ENCODE data around the gene WSCD1. TPM values are rescaled to one million over a fixed set of nuclear protein-coding genes. Genes with fewer than 3 reads are reported as not detected.

Gene WSCD1
- polyA plus RNA-seq, 4 donors: 13.2 to 15.7 (median 15.2) TPM

GRCh38 chr17:6057562-6057961 lies 12.6 kb upstream of the WSCD1 start:
- no peak for DNase-seq (ENCODE audit: low read depth in 4 of 4, low spot score in 3 of 4)

- no peak for DNase-seq (ENCODE audit: low read depth in 4 of 4, low spot score in 3 of 4)
Measured at GRCh38 chr17:6059406-6059805, 10.8 kb upstream of the WSCD1 start.

- no peak for DNase-seq (ENCODE audit: low read depth in 4 of 4, low spot score in 3 of 4)
Measured at GRCh38 chr17:6061290-6061689, 8.9 kb upstream of the WSCD1 start.

DNA sequence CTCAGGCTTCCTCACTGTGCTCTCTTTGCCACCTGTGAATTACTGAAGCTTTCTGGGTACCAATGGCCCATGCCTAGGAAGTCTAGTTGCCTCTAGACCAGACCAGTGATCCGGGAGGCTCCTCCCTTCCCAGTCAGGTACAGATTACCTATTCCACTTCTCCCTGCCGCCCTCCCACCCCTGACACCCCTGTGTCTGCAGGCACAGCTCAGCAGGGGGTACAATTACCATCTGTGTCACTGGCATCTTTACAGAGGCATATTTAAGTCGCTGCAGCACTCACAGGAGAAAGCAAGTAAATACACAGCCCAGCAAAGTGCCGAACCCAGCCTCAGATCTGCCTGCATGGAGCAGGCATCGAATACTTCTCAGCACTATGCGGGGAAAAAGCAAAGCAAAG lies 5.3 kb upstream of the WSCD1 start:
- no peak for DNase-seq (ENCODE audit: low read depth in 4 of 4, low spot score in 3 of 4)

GRCh38 chr17:6065351-6065750 lies 4.8 kb upstream of the WSCD1 start:
- no peak for DNase-seq (ENCODE audit: low read depth in 4 of 4, low spot score in 3 of 4)

DNA sequence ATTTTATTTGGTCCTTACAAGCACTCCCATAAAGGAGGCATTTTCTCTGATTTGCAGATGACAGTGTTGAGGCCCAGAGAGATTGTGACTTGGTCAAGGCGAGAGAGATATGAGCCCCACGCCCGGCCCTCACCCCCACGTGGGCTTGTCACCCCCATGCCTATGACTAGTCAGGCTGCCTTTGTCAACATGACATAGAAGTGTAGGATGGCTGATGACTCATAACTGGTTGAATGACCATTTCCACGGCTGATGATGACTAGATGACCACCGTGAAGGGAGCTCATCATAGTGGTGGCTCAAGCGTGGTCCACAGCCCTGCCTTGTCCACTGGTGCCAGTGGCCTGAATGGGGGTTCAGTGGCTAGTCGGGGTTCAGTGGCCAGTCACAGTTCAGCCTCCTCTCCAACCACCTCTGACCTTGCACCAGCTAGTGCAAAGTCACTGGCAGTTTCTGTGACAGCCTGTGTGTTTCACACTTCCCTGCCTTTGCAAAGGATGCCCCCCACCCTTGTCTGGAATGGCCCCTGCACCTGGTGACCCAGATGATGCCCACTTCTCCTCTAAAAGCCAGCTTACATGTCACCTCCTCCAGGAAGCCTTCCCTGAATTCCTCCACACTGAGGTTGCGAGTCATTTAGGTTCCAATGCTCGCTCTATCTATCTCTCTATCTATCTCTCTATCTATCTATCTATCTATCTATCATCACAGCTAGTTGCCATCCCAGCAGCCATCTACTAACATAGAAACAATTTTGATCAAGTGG lies 3.8 kb upstream of the WSCD1 start:
- no peak for DNase-seq (ENCODE audit: low read depth in 4 of 4, low spot score in 3 of 4)

- no peak for DNase-seq (ENCODE audit: low read depth in 4 of 4, low spot score in 3 of 4)
Measured at GRCh38 chr17:6067060-6067459, 3.1 kb upstream of the WSCD1 start.

GRCh38 chr17:6070430-6070912 lies 292 bp downstream of the WSCD1 start:
- DNase-seq (ENCODE audit: low read depth in 4 of 4, low spot score in 3 of 4): no peak

GRCh38 chr17:6070913-6071511 lies 833 bp downstream of the WSCD1 start:
- DNase-seq (ENCODE audit: low read depth in 4 of 4, low spot score in 3 of 4): no peak

DNA sequence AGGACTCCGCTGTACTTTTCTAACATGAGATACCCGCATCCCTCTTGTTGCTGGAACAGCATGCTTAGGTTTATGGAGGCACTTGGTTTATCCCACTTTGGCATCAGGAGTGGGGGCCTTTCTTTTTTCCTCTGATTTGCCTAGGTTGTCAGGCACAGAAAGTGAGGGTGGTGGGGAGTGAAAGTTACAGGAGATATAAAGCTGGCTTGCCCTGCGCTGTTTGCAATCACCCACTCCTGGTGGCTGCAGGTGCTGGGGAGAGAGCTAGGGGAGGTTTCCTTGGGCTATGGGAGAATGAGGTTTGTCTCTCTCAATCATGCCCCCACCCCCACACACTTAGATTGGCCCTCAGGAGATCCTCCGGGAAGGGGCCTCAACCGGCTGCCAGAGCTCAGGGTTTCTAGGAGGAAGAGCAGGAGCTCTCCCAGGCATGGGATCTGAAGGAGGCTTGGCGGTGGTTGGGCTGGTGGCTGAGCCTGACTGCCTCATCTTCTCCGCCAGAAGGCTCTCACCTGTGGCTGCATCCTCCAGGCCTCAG lies 1.4 kb downstream of the WSCD1 start:
- DNase-seq (ENCODE audit: low read depth in 4 of 4, low spot score in 3 of 4): no peak

DNA sequence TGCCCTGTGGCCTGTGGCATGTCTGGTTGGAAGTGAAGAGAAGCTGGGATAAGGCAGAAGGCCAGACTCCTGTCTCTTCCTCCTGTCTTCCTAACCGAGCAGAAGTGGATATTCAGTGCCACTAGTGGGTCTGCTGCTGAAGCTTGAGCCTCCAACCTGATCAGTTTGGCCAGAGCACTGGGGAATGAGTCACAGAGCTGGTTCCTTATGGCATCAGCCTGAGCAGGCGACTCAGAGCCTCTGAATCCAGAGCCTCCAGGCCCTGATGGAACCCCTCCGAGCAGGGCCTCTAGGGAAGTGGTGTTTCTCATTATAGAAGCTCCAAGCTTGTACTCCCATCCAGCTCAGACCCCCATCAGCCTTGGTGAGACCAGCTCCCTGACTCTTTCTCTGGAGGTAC lies 2.0 kb downstream of the WSCD1 start:
- DNase-seq (ENCODE audit: low read depth in 4 of 4, low spot score in 3 of 4): no peak

GRCh38 chr17:6072611-6073010 lies 2.4 kb downstream of the WSCD1 start:
- DNase-seq (ENCODE audit: low read depth in 4 of 4, low spot score in 3 of 4): no peak

- DNase-seq (ENCODE audit: low read depth in 4 of 4, low spot score in 3 of 4): no peak
Measured at GRCh38 chr17:6073620-6074019, 3.4 kb downstream of the WSCD1 start.

DNA sequence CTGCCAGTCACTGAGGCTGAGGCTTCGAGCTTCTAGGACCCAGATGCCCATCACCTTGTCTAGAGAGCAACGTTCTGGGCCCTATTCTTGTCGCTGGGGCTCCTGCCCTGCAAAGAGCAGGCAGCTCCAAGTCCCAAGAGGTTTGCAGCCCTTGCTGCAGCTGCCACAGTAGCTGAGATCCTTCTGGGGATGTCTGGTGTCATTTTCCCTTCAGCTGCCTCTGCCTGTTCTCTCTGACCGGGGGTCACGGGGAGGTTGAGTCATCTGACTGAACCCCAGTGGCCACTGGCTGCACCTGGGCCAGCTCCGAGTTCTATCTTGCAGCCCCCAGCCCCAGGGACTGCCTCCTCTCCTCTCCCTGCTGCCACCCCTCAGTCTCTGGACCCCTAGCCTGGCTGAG lies 4.9 kb downstream of the WSCD1 start:
- no peak for DNase-seq (ENCODE audit: low read depth in 4 of 4, low spot score in 3 of 4)

GRCh38 chr17:6075845-6076244 lies 5.7 kb downstream of the WSCD1 start:
- DNase-seq (ENCODE audit: low read depth in 4 of 4, low spot score in 3 of 4): no peak

DNA sequence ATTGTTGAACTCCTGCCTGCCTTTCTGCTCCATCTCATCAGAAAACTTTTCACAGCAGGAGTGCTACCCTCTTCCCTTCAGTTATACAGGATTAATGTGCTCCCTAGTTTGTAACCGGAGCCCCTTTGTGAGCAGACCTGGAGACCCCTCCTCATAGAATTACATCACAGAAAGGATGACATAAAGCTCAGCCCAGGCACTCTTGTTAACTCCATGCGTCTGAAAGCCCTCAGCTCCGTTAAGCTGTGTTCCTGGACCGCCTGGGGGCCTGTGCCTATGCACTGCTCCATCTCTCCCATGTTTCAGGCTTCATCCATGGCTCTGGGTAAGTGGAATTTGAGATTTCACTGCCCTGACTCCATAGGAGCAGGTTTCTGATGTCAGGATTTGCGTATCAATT lies 7.6 kb downstream of the WSCD1 start:
- no peak for DNase-seq (ENCODE audit: low read depth in 4 of 4, low spot score in 3 of 4)

- DNase-seq (ENCODE audit: low read depth in 4 of 4, low spot score in 3 of 4): no peak
Measured at GRCh38 chr17:6078458-6078871, 8.3 kb downstream of the WSCD1 start.

DNA sequence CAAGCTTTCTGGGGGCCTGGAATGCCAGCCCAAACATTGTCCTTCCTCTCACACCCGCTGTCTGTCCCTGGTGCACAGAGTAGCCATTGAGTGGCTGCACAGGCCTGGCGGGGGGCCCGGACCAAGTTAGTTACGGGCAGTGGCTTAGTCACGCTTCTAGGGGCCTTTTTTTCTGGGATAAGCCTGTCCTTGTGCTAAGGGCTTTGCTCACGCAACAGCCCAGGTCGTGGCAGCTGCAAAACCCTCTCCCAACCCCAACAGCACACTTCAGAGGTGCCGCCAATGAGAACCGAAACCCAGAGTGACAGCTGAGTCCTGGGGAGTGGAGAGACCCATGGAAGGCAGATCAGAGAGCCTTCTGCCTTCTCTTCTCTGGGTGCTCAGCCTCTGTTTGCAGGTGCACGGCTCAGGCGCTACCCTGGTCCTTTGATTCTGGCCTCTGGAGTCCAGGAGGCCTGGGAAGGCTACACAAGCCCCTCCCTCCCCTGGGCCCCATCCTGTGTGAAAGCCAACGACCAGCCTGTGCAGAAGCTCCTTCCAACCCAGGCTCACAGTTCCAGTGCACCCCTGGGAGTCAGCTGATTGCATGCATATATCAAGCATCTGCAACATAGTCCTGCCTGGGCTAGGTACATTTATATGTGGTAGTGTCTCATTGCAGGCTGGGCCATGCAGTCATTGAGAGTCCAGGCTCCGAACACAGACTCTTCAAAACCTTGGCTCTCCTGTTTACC lies 9.1 kb downstream of the WSCD1 start:
- DNase-seq (ENCODE audit: low read depth in 4 of 4, low spot score in 3 of 4): no peak

GRCh38 chr17:6079960-6080359 lies 9.8 kb downstream of the WSCD1 start:
- DNase-seq (ENCODE audit: low read depth in 4 of 4, low spot score in 3 of 4): no peak

DNA sequence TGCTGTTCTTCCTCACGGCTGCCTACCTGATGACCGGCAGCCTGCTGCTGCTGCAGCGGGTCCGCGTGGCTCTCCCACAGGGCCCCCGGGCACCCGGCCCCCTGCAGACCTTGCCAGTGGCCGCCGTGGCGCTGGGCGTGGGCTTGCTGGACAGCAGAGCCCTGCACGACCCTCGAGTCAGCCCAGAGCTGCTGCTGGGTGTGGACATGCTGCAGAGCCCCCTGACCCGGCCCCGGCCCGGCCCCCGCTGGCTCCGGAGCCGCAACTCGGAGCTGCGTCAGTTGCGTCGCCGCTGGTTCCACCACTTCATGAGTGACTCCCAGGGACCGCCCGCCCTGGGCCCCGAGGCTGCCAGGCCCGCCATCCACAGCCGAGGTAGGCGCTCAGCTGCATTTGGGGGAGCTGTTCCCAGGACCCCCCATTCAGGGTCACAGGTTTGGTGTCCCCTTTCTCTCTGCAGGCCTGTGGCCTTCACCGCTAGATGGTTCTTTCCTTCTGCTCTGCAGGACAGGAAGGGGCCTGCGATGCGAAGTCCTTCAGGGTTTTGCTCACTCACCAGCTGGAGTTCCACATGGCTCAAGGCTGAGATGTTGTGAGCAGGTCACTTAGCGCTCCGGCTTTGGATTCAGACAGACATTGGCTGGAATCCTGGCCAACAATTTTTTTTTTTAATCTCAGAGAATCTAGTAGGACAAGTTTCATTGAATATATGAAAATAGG lies 10.7 kb downstream of the WSCD1 start:
- DNase-seq (ENCODE audit: low read depth in 4 of 4, low spot score in 3 of 4): no peak

DNA sequence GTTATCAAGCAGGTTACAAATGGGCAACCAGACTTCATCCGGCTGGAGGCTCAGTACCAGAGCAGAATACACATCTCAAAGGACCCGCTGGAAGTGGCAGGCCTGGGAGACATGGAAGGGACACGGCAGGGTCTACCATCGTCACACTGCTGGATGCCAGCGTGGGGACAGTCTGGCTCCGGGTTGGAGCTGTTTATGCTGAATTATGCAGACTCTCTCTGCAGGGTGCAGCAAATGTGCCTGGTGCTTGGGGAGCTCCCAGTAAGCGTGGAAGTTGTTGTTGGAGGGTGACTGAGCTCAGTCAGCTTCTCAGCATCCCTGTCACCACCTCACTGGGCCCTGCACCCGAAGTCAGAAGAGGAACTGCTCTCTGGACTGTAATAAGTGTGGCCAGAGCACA lies 12.2 kb downstream of the WSCD1 start:
- no peak for DNase-seq (ENCODE audit: low read depth in 4 of 4, low spot score in 3 of 4)

Data from right renal pelvis (tissue), 4 donors.